HG02623 (cell line): ENCODE results near the gene ADAMTS14.
"Not testable (repeated sequence)": the region's sequence is repeated elsewhere in the genome, so short reads cannot be mapped to it uniquely, and the experiment has no call there.

Source experiments
- ATAC-seq: cut with Tn5 transposase; IDR thresholded peaks from one replicate; pipeline ENCODE4 v1.9.1; 2021; ENCODE audit warnings: moderate library complexity; ENCODE audit not compliant: unreplicated experiment

The ADAMTS14 gene

DNA sequence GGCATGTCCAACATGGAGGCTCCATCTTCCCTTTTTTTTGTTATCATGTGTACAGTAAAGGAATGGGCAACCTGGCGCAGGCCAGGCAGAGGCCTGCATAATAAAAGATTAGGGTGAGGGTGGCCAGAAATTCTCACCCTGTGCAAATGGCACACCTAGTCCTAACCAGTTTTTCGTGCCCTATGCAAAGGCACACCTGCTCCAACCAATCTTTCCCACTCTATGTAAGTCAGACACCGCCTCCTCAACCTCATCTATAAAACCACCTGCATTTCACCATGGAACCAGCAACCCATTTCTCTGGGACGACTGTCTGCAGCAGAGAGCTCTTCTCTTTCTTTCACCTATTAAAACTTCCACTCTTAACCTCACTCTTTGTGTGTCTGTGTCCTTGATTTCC is 96.8 kb downstream of the ADAMTS14 start:
- ATAC-seq = no peak

DNA sequence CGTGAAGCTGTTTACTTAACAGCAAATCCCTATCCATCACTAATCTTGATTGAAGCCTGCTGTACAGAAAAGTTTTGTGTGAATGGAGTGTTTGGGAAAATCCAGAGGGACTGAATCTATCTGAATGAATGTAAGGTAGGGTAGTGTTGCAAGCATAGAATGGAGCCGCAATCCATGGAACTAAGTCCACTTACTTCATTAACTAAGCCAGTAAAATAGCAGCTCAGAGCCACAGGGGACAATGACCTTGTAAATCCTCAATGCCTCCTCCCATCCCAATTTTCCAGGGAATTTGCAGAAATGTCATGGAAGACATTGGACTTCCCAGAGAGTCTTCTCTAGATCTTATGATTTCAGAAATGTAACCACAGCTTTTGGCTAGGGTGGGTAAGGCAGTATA is 97.7 kb downstream of the ADAMTS14 start:
- no peak for ATAC-seq

DNA sequence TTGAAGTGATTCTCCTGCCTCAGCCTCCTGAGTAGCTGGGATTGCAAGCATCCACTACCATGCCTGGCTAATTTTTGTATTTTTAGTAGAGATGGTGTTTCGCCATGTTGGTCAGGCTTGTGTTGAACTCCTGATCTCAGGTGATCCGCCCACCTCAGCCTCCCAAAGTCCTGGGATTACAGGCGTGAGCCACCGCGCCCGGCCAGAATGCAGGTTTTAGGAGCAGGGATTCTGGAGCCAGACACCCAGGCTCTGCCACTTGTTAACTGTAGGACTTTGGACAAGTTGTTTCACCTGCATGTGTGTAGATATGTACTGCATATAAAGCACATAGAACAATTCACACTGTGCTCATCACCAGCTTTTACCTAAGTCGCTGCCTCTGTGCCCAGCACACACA is 98.2 kb downstream of the ADAMTS14 start:
- not testable (repeated sequence) for ATAC-seq

DNA sequence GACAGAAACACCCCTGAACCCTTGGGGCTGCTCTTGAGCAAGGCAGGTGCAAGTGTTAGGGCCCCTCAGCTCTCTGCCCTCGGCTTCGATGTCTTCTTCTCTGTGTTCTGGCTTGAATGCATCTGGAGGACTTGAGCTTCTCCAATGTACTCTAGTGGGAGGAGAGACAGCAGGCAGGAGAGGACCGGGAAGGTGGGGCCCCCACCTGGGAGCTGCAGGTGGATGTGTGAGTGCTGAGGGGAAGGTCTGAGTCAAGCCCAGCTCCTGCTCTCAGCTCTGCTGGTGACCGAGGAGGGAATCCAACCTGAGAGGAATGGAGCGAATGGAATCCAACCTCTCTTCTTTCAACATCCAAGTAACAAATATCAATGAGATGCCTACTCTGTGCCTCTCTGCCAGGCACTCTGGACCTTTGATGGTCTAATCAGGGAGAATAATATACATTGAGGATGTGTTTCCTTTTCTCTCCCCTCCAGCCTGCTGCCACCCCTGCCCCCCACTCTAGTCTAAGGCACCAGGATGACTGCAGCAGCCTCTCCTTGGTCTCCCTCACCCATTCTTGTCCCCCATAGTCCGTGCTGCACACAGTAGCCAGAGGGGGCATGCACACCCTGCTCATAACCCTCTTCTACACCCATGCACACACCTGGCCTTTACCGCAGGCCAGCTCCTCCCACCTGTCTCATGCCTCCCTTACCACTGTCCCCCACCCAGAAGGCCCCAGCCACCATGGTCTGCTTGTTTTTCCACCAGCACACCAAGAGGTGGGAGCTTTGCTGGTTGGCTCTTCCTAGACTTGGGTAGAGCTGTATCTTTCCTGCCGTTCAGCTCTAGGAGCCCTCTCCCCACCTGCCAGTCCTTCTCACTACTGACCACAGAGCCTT is 99.2 kb downstream of the ADAMTS14 start:
- ATAC-seq = no peak

DNA sequence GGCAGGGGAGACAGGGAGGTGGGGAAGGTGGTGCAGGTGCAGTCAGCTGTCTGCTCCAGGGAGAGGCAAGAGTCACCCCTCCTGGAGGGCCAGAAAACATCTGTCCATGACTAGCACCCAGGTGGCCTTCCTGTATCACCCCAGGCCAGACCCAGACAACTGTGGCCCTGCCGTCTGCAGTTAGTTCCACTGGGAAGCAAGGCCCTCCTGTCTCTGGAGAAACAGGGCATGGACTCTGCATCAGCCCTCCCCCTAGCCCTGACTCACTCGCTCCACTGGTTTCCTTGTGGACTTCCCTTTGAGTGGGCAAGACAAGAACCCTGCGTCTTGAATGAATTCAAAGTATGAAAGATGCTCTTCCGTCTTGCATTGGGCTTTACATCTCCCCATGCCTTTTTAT is 100.3 kb downstream of the ADAMTS14 start:
- no peak for ATAC-seq

DNA sequence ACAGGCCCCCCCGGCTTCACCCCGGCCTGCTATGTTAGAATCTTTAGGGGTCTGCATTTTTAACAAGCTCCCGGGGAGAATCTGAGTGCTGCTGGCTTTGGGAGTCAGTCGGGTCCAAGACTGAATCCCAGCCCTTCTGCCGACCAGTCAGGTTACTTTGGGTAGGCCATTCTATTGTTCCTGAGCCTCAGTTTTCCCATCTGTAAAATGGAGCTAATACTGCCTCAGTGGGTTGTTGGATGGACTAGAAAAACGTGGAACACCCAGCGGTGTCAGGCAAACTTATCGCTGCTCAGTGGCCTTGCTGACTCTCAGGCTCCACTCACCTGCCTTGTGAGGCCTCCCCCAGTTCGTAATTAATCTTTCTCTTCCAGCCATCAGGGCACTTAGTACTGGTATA is 101.2 kb downstream of the ADAMTS14 start:
- ATAC-seq = no peak

DNA sequence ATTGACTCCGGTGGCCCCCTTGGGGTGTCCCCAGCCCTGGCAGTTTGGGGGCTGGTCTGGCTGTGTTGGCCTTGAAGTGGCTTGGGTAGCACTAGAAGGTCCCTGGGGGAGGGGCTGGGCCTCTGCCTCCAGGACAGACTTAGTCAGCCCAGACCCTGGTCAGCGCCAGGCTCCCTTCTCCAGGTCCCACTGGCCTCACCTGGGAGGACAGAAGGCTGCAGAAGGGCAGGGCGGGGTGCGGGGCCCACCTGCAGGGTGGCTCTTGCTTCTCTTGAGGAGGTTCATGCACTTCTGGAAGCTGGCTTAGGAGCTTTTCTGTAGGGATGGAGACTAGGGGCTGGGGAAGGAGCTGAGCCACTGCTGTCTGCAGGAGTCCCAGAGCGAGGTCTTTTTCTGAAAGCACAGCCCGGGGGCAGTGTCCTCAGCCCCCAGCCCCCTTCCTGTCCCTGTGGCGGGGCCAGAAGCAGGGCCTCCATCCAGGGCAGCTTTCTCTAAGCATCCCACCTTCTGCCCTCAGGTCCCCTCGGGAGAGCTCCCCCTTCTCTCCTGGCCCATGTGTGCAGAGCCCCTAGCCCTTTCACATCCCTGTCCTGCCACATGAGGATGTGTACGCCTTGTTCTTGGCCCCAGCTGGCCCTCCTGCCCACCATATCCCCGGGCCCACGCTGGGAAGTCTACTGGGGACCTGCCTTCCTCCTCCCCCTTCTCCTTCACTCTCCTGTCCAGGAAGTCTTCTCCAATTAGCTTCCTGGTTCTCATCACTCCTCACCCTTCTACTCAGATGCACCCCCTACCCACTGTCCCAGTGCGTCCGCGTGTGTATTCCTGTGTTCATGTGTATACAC is 101.9 kb downstream of the ADAMTS14 start:
- ATAC-seq = no peak

DNA sequence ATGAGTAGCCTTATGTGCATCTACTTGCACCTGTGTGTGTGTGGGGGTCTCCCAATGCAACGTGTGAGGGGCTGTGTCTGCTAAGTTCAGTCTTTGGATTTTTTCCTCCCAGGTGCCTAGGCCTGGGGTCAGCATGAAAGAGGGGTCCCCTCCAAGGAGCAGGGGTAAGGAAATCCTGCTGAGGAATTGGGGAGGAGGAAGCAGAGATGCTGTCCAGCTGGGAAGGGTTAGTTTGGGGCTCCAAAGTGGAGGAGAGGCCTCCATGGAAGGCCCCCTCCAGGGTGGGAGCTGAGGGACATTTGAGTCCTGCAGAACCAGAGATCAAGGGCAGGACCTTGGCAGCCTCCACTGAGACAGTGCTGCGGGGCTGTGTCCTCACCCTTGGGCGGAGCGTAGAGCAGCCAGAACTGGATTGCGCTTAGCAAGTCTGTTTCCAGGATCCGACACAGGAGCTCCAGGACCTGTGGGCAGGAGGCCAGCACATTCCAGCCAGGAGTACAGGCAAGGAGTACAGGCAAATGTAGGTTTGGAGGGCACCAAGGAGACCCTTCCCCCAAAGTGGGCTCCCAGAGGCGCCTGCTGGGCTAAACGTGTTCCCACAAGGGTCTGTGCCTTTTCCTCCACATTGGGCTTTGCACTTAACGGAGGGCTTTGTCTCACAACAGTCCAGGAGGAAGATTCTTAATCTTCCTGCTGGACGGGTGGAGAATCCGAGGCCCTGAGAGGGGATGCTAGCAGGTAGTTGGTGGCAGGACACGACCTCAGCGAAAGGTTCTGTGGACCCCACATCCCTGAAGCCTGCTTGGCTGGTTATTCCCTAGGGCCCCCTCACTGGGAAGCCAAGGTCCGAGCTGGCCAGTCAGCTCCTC is 102.7 kb downstream of the ADAMTS14 start:
- ATAC-seq = no peak

DNA sequence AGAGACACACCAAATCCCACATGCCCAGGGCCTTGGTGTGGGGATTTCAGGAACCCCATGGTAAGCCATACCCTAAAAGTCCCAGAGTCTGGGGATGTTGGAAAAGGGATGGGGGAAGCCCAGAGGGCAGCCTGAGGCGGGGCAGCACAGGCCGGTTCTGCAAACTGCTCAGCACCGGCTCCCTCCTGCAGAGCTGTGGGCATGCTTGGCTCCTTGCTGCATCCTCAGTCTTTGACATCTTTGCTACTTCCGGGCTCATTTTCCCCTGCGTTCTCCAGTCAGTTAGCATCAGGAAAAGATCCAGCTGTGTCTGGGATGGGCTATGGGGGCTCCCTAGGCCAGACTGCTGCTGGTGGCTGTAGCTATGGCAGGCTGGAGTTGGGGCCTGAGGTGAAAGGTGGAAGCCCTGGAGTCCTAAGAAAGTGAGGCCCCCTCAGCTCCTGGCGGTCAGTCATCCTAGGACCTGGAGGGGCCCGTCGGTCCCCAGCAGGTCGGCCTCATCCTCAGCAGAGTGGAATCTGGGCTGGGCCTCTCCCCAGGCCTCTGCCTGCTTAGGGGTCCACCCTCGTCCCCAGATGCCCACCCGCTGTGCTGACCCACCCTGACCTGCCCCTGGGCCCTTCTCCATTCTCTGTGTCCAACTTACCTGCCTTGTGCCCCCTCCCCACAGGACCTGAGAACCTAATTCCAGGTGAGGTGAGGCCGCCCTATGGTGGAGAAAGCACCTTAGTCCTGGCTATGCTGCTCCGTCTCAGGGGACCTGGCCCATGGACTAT is 103.6 kb downstream of the ADAMTS14 start:
- no peak for ATAC-seq

DNA sequence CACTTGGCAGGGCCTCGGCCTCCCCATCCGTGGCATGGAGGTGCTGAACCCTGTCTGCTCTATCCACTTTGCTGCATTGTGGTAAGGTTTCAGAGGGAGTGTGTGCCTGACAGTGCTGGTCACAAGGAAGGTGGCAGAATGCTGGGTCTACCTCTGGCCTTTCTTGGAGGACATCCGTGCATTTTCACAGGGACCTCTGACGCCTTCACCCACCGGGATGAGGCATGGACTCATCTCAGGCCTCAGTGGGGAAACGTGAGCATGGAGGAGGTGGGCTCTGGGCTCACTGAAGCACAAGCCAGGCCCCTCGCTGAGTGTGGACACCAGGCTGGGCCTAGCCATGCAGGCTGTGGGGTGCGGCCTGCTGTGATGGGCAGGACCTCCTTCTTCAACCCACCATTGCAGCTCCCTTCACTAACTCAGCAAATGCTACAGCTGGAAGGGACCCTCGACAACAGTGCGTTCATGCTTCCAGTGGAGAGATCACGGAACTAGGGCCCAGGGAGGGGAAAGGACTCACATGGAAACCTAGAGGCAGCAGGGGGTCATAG is 104.2 kb downstream of the ADAMTS14 start:
- ATAC-seq = no peak

DNA sequence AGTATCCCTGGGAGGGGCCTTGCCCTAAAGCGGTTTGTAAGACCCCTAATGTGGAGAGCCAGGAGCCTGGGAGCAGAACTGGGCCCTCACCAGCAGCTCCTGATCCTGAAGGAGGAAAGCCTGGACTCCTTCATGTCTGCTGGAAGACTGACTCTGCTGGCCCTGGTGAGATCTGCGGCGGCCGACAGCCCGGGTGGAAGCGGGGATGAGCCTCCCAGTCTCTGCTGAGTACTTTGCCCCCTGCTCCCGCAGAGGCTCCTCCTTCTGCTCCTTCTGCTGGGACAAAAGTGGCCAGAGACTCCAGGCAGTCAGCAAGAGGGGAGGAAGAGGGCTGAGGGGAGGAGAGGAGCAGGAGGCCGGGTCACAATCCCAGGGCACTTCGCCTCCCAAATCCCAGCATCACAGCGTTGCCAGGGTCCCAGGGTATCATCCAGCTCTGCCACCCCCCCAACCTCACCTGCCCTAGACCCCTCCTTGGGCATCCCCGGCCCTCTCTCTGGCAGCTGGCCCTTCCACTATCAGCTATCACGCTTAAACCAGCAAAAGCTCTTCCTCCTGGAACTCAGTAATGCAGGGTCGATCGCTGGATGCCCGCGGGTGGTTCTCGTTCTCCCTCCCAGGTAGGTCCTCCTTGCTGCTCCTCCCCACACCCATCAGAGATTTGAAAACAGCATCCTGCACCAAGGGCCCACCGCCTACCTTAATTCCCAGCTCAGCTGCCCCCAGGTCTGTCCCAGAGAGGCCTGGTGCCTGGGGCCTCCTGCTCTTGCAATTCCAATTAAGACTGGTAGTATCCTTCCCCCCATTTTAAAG is 105.0 kb downstream of the ADAMTS14 start:
- no peak for ATAC-seq

DNA sequence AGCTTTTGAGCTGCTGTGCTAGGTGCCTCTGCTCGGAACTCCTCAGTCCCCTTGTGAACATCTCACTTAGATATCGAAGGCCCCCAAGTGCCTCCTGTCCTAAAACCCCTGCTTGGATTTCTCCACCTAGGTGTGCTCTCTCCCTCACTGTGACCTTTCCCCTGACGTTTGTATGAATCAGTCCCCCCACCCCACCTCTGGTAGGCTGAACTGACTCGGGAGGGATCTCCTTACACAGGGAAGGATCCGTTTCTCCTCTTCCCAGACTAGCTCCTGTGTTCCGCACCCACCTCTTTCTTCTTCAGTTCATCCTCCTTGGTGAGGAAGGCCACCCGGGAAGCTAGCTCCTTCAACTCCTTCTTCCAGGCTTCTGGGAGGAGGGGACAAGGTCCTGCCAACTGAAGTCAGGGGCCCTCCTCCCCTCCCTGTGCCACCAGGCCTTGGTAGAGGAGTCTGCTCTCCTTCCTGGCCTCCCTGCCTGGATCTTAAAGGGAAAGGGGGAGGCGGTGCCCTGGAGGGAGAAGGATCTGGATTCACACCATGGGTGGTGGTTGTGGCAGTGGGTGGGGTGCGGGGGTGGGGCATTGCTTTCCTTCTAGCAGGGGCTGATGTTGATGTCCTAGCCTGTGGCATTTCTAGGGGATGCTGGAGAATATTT is 106.1 kb downstream of the ADAMTS14 start:
- no peak for ATAC-seq

DNA sequence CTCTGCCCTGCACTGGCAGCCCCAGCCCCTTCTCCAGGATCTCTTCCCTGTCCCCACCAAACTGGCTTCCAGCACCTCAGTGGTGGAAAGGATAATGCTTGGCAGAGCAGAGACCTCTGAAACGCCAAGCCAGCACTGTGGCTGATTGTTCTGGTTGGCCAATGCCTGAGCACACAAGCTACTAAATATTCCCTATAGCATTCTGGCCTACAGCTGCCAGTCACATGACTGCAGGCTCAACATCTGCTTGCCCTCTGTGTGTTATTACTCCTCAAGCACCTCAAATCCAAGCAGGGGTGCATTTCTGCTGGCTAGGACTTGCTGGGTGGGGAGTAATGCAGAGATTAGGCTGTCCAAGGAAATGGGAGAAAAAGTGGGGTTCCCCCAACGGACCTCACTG is 106.8 kb downstream of the ADAMTS14 start:
- no peak for ATAC-seq

DNA sequence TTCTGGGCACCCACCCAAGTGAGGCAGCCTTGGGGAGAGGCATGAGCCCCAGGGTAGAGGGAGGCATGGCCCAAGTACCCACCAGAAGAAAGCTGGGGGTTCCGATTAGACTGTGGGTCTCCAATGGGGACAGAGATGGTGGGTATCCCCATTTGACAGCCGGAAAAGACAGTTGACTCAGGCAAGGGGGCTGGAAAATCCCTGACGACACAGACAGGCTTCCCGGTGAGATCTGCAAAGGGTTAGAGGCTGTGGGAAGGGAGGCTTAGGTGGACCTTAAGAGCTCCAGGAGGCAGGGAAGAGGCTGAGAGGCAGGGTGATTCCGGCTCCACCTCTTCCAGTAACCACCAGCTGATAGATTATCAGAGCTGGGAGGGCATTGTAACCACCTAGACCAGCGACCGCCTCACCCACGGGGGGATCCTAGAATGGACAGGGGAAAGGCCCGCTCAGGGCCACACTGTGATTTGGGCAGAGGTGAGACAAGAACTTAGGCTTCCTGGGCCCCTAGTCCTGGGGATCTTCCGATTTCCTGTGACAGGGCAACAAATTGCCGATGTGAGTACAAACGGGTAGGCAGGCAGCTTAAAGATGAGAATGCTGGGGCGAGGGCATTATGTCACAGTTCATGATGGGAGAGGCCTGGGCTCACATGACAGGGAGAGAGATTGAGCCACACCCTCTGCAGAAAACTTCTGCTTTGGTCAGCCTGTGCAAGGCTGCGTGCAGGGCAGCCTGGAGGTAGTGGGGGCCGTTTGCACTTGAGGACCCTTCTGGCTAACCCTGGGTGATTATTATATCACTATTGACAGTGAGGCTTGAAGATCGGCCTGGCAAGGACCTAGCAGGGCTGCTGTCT is 107.4 kb downstream of the ADAMTS14 start:
- no peak for ATAC-seq

DNA sequence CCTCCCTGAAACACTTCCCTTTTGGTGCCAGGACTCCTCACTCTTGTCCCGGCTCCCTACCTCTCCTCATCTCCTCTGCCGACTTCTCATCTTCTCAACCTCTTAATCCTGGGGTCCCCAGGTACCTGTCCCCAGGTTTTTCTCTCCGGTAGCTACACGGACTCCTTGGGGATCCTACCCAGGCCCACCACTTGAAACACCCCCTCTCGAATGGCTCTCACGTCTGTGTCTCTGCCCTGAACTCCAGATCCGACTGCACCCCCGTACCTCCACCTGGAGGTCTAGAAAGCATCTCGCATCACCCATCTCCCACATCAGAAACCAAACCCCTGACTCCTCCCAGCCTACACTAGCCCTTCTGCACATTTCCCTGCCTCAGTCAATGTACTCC is 108.1 kb downstream of the ADAMTS14 start:
- no peak for ATAC-seq

DNA sequence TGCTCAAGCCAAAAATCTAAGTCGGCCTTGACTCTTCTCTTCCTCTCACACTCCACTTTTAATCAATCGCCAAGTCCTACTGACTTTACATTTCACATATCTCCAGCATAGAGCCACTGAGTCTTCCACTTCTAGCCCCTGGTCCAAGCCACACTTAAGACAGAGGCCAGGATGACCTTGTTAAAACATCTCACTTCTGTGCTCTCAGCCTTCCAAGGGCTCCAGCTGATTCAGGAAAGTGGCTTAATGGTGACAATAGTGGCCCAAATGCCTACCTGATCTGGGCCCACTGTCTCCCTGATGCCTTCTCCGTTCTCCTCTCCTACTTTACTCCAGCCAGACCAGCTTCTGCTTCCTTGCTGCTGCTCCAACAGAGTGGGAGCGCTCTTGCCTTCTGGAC is 108.5 kb downstream of the ADAMTS14 start:
- ATAC-seq = no peak

DNA sequence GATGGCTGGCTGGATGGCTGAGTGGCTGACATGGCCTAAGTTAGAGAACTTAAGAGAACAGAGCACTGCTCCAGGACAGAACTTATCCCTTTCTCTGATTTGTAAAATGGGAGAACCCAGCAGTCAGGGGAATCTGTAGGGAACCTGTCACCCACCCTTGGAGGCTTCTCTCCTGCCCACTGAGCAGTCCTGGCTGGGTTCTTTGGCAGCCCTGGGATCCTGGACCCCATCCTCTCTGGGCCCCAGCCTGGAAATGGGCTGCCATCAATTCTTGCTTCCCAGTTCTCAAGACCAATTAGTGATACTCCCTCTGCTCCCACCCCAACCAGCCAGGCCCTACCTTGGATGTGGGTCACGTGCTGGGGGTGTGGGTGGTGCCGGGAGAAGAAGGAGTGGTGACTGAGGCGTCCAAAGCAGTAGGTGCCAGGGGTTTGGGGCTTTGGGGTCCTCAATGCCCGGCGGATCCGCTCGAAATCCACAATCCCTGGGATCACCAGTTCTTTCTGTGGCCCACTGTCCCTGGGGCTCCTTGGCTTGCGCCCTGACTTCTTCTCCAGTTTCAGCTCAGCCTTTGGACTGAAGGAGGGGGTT is 109.2 kb downstream of the ADAMTS14 start:
- ATAC-seq = no peak
